Prostate gland (tissue), 2 donors: ENCODE data around the gene SLC22A16. TPM values are rescaled to one million over a fixed set of nuclear protein-coding genes. Genes with fewer than 3 reads are reported as not detected.

Source experiments
- DNase-seq: peaks from one replicate; pipeline ENCODE4 v3.0.0-alpha.2; 2019; ENCODE audit warnings: low spot score
- H3K27ac ChIP-seq, 2 donors: fragments of 200-600 bp; sonication (generic); 2 replicates each; pipeline ENCODE4 v1.5.1; 2017 to 2019
- H3K27me3 ChIP-seq: fragments of 200-600 bp; sonication (generic); replicated peaks from 2 replicates; pipeline ENCODE4 v1.5.1; 2019; ENCODE audit not compliant: insufficient read depth
- H3K36me3 ChIP-seq, 2 donors: fragments of 200-600 bp; sonication (generic); 1 replicate in 1 of 2; 2 replicates in 1 of 2; pipeline versions ENCODE4 v1.5.1 to v1.8.1; 2017 to 2019
- H3K4me1 ChIP-seq: fragments of 200-600 bp; sonication (generic); replicated peaks from 2 replicates; pipeline ENCODE4 v1.5.1; 2019
- H3K4me3 ChIP-seq, 2 donors: fragments of 200-600 bp; sonication (generic); 2 replicates each; pipeline ENCODE4 v1.5.1; 2017 to 2019
- H3K9me3 ChIP-seq: fragments of 200-600 bp; sonication (generic); 2 replicates; pipeline ENCODE4 v1.5.1; 2017
- POLR2A ChIP-seq: fragments of 450-650 bp; IDR thresholded peaks from one replicate; pipeline ENCODE4 v1.6.1; 2016; ENCODE audit warnings: antibody characterized with exemption, mild to moderate bottlenecking
- POLR2AphosphoS5 ChIP-seq: sonication (generic); formaldehyde crosslinking; IDR thresholded peaks from one replicate; pipeline ENCODE4 v1.6.1; 2017; ENCODE audit warnings: antibody characterized with exemption
- WGBS: methylation state at CpG from one replicate; pipeline ENCODE4 v1.1.5; 2018; 5-methylcytosine and 5-hydroxymethylcytosine counted together
- intact Hi-C: fragments of 100-400 bp; cut with DNase I; formaldehyde crosslinking; loops from one replicate; pipeline ENCODE4 v1.14.2; 2022
- total RNA-seq, 2 donors: library from RNA; depleted of rRNA; stranded (reverse); fragments of >200 nt; gene quantifications; one replicate each; pipeline ENCODE4 v1.1.0, GENCODE V29; 2016
- TF ChIP-seq, protein P1 (sequence below), 4 experiments: fragments of 200-600 bp in 2 of 4; fragments of 450-650 bp in 2 of 4; sonication (generic) in 2 of 4; IDR thresholded peaks; 1 replicate in 3 of 4; 2 replicates in 1 of 4; pipeline ENCODE4 v1.5.1; 2016 to 2019; ENCODE audit warnings: antibody characterized with exemption in 4 of 4, mild to moderate bottlenecking in 2 of 4, moderate library complexity in 2 of 4

Gene SLC22A16
- total RNA-seq, 2 donors from 2014 or later = 2.7 TPM; not detected in 1

GRCh38 chr6:110522427-110522826 lies 46.0 kb upstream of the SLC22A16 start:
- no peaks in the 10 kb centered on the region for H3K27me3 ChIP-seq
- WGBS = 88% methylated on average over 3 of the region's 3 CpGs
- no peaks in the 10 kb centered on the region for H3K9me3 ChIP-seq
- no peaks in the 10 kb centered on the region for H3K36me3 ChIP-seq
- TF ChIP-seq, protein P1, sequence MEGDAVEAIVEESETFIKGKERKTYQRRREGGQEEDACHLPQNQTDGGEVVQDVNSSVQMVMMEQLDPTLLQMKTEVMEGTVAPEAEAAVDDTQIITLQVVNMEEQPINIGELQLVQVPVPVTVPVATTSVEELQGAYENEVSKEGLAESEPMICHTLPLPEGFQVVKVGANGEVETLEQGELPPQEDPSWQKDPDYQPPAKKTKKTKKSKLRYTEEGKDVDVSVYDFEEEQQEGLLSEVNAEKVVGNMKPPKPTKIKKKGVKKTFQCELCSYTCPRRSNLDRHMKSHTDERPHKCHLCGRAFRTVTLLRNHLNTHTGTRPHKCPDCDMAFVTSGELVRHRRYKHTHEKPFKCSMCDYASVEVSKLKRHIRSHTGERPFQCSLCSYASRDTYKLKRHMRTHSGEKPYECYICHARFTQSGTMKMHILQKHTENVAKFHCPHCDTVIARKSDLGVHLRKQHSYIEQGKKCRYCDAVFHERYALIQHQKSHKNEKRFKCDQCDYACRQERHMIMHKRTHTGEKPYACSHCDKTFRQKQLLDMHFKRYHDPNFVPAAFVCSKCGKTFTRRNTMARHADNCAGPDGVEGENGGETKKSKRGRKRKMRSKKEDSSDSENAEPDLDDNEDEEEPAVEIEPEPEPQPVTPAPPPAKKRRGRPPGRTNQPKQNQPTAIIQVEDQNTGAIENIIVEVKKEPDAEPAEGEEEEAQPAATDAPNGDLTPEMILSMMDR (IDR thresholded peaks at IDR 0.05) = no peak
- TF ChIP-seq POLR2AphosphoS5 (no peak), POLR2A (no peak)
- H3K27ac ChIP-seq = no peak overlapping the region
- no peak for DNase-seq
- H3K4me1 ChIP-seq = peaks cover 5% of the 10 kb centered on the region
- H3K4me3 ChIP-seq = no peak overlapping the region
- intact Hi-C loops = no loop called here

DNA sequence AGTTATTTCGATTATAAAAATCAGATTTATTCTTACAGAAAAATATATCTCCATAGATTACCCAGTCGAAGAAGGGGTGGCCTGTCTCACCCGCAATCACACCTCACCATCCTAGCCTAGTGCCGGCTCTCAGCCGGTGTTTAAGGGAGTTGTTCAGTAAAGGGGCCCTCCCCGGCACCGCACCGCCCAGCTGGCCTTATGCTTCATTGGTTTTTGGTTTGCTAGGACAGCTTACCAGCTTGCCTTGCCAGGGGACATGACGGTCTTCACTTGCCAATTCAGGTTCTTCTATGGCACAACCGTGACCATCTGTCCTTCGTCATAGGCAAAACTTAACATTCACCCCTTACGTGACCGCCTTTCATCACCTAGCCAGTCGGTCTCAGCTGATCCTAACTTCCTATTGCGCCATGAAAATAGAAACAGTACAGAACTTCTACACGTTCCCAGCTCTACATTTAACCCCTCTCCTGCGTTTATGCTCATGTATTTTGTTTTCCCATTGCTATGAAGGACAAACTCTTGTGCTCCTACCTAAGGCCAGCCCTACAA lies 44.7 kb upstream of the SLC22A16 start:
- Histone ChIP-seq H3K27ac (no peak overlapping the region), H3K36me3 (no peaks in the 10 kb centered on the region), H3K4me1 (peaks cover 5% of the 10 kb centered on the region), H3K27me3 (no peaks in the 10 kb centered on the region), H3K4me3 (no peak overlapping the region), H3K9me3 (no peaks in the 10 kb centered on the region)
- no peak for DNase-seq
- intact Hi-C loops = no loop called here
- 92% methylated on average over 17 of the region's 17 CpGs for WGBS
- no peak for TF ChIP-seq POLR2AphosphoS5
- TF ChIP-seq POLR2A = no peak
- TF ChIP-seq, protein P1 (IDR thresholded peaks at IDR 0.05) = no peak

DNA sequence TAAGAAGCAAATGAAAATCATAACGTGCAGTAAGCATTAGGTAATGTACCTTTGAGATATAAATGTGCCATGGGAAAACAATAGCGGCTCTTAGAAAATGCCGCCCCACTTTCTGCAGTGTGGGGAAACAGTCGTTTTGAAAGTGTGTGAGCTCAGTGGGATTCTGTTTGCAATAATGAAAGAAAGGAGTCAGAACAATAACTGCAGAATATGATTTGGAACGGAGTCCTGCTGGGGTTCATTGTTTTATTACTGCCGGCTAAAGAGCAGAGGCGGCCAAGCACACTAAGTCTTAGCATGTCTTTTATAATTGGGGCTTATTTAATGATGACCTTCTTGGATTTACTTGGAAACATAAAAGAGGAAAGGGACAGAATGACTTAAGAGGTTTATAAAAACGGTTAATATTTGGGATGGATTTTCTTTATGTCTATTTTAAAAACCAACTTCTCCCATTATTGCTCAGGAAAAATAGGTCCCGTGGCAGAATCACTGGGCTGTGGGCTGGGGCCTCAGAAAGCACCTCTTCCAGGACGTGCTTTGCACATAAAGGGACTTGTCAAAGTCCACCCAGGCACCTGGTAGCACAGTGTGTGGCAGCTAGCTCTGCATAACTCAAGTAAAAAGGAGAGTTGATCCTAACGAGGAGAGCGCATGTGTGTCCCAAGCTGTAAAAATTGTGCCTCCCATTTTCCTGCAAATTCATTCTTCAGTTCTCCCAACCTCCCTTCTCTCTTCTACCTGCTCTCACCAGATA lies 44.0 kb upstream of the SLC22A16 start:
- Histone ChIP-seq H3K4me1 (peaks cover 5% of the 10 kb centered on the region), H3K27ac (no peak overlapping the region), H3K4me3 (no peak overlapping the region), H3K9me3 (no peaks in the 10 kb centered on the region), H3K27me3 (no peaks in the 10 kb centered on the region), H3K36me3 (no peaks in the 10 kb centered on the region)
- intact Hi-C loops = no loop called here
- WGBS = 41% methylated on average over 12 of the region's 12 CpGs
- TF ChIP-seq POLR2AphosphoS5 (no peak), POLR2A (no peak)
- TF ChIP-seq, protein P1 (IDR thresholded peaks at IDR 0.05) = no peak
- no peak for DNase-seq

- H3K27ac ChIP-seq = peak overlapping the region; percentile 22 to 35
- DNase-seq = no peak
- WGBS = 40% methylated on average over 9 of the region's 9 CpGs
These were observed 41.3 kb upstream of the SLC22A16 start for GRCh38 chr6:110517601-110518281.

More at GRCh38 chr6:110517601-110518281, 41.3 kb upstream of the SLC22A16 start:
- TF ChIP-seq, protein P1 (IDR thresholded peaks at IDR 0.05) = no peak
- TF ChIP-seq POLR2A (no peak), POLR2AphosphoS5 (no peak)
- Histone ChIP-seq H3K36me3 (no peaks in the 10 kb centered on the region), H3K4me1 (peaks cover 5% of the 10 kb centered on the region), H3K9me3 (no peaks in the 10 kb centered on the region), H3K27me3 (no peaks in the 10 kb centered on the region), H3K4me3 (no peak overlapping the region)
- intact Hi-C loops = no loop called here
